ENCODE results near the gene CARD9. TPM values are rescaled to one million over a fixed set of nuclear protein-coding genes. Genes with fewer than 3 reads are reported as not detected.
"Not testable (repeated sequence)": the region's sequence is repeated elsewhere in the genome, so short reads cannot be mapped to it uniquely, and the experiment has no call there.

The CARD9 gene
- total RNA-seq, 1 donor from 2014 or later, result 9.2 TPM

- no peaks in the 10 kb centered on the region for H3K36me3 Mint-ChIP-seq (ENCODE audit: low read depth)
- no peak for DNase-seq
- intact Hi-C loops (cut with micrococcal nuclease), result no loop called here
- H3K9me3 Mint-ChIP-seq, result no peaks in the 10 kb centered on the region
- no peaks in the 10 kb centered on the region for H3K27me3 Mint-ChIP-seq
- H3K27ac Mint-ChIP-seq, result no peak overlapping the region
- H3K4me1 Mint-ChIP-seq, result no peaks in the 10 kb centered on the region
- H3K4me3 Mint-ChIP-seq, result no peak overlapping the region
Measured at GRCh38 chr9:136323371-136323789, 50.1 kb downstream of the CARD9 start.

GRCh38 chr9:136322756-136323330 lies 50.6 kb downstream of the CARD9 start:
- H3K27ac Mint-ChIP-seq, result no peak overlapping the region
- DNase-seq, result no peak

DNA sequence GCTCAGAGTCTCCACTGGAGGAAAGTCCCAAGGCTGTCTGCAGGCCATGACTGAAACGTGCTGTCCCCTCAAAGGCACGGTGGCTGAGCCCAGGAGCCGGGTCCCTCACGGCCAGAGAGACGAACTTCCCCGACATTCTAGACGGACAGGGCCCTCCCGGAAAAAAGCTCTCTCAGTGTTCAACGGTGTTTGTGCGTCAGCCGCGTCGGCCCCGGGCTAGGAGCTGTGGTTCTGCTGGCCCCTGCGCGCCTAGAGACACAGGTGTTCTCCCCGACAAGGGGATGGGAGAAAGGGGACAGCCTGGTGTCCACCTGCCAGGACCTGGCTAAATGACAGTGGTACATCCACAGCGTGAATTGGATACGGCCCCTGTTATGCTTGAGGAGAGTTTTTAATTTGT lies 51.9 kb downstream of the CARD9 start:
- no peaks in the 10 kb centered on the region for H3K4me1 Mint-ChIP-seq
- H3K36me3 Mint-ChIP-seq (ENCODE audit: low read depth), result no peaks in the 10 kb centered on the region
- H3K27me3 Mint-ChIP-seq, result no peaks in the 10 kb centered on the region
- intact Hi-C loops (cut with micrococcal nuclease), result no loop called here
- no peak for DNase-seq
- H3K4me3 Mint-ChIP-seq, result no peak overlapping the region
- peaks cover 1% of the 10 kb centered on the region for H3K9me3 Mint-ChIP-seq
- no peak overlapping the region for H3K27ac Mint-ChIP-seq

More at GRCh38 chr9:136322756-136323330, 50.6 kb downstream of the CARD9 start:
- no peaks in the 10 kb centered on the region for H3K36me3 Mint-ChIP-seq (ENCODE audit: low read depth)
- H3K4me1 Mint-ChIP-seq, result no peaks in the 10 kb centered on the region
- no peaks in the 10 kb centered on the region for H3K27me3 Mint-ChIP-seq
- no peak overlapping the region for H3K4me3 Mint-ChIP-seq
- H3K9me3 Mint-ChIP-seq, result no peaks in the 10 kb centered on the region
- intact Hi-C loops (cut with micrococcal nuclease), result no loop called here

- DNase-seq; H3K4me3 Mint-ChIP-seq; H3K4me1 Mint-ChIP-seq; intact Hi-C loops (cut with micrococcal nuclease); H3K27me3 Mint-ChIP-seq; H3K36me3 Mint-ChIP-seq (ENCODE audit: low read depth); H3K27ac Mint-ChIP-seq; H3K9me3 Mint-ChIP-seq: not testable (repeated sequence)
Measured at GRCh38 chr9:136320972-136321371, 52.5 kb downstream of the CARD9 start.

DNA sequence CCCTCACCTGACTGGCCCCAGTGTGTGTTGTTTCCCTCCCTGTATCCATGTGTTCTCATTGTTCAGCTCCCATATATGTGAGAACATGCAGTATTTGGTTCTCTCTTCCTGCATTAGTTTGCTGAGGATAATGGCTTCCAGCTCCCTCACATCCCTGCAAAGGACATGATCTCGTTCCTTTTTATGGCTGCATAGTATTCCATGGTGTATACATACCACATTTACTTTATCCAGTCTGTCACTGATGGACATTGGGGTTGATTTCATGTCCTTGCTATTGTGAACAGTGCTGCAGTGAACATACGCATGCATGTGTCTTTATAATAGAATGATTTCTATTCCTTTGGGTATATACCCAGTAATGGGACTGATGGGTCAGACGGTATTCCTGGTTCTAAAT lies 53.5 kb downstream of the CARD9 start:
- intact Hi-C loops (cut with micrococcal nuclease); H3K27ac Mint-ChIP-seq; H3K27me3 Mint-ChIP-seq; H3K4me3 Mint-ChIP-seq; H3K36me3 Mint-ChIP-seq (ENCODE audit: low read depth); H3K4me1 Mint-ChIP-seq; DNase-seq: not testable (repeated sequence)
- H3K9me3 Mint-ChIP-seq, result peaks cover 14% of the 10 kb centered on the region

DNA sequence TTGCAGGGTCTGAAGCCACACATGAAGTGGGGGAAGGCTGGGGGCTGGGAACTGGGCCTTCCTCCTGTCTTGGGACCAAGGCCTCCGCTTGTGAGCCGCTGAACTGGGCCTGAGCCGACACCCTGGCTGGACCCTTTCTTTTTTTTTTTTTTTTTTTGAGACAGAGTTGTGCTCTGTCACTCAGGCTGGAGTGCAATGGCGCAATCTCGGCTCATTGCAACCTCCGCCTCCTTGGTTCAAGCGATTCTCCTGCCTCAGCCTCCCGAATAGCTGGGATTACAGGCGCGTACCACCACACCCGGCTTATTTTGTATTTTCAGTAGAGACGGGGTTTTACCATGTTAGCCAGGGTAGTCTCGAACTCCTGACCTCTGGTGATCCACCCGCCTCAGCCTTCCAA lies 54.2 kb downstream of the CARD9 start:
- H3K36me3 Mint-ChIP-seq (ENCODE audit: low read depth), result not testable (repeated sequence)

DNA sequence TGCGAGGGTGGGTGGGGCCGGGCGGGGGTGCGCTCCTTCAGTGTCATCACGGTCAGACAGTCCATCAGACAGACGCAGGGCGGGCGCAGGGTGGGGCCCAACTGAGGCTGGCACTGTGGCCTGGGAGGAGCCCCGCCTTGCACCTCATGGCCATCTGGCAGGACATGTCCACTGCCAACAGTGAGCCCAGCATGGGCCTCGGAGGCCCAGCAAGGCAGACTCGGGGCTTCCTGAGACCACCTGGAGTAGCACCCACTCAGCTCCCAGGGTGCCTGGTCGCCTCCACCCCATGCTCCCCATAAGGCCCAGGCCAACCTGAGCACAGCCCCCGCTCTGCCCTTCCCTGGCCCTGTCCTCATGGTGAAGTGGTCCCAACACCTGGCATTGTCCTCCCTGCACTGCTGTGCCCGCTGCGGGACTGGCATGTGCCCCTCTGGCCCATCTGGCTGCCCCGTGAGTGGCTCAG lies 54.7 kb downstream of the CARD9 start:
- intact Hi-C loops (cut with micrococcal nuclease), result no loop called here
- H3K9me3 Mint-ChIP-seq, result peaks cover 14% of the 10 kb centered on the region
- no peak overlapping the region for H3K4me3 Mint-ChIP-seq
- no peak overlapping the region for H3K27ac Mint-ChIP-seq
- H3K4me1 Mint-ChIP-seq, result no peaks in the 10 kb centered on the region
- DNase-seq, result no peak
- no peaks in the 10 kb centered on the region for H3K36me3 Mint-ChIP-seq (ENCODE audit: low read depth)
- H3K27me3 Mint-ChIP-seq, result no peaks in the 10 kb centered on the region

More for the DNA sequence above, 54.2 kb downstream of the CARD9 start:
- H3K4me3 Mint-ChIP-seq; DNase-seq; H3K4me1 Mint-ChIP-seq; intact Hi-C loops (cut with micrococcal nuclease); H3K27ac Mint-ChIP-seq; H3K27me3 Mint-ChIP-seq: not testable (repeated sequence)
- peaks cover 14% of the 10 kb centered on the region for H3K9me3 Mint-ChIP-seq

DNA sequence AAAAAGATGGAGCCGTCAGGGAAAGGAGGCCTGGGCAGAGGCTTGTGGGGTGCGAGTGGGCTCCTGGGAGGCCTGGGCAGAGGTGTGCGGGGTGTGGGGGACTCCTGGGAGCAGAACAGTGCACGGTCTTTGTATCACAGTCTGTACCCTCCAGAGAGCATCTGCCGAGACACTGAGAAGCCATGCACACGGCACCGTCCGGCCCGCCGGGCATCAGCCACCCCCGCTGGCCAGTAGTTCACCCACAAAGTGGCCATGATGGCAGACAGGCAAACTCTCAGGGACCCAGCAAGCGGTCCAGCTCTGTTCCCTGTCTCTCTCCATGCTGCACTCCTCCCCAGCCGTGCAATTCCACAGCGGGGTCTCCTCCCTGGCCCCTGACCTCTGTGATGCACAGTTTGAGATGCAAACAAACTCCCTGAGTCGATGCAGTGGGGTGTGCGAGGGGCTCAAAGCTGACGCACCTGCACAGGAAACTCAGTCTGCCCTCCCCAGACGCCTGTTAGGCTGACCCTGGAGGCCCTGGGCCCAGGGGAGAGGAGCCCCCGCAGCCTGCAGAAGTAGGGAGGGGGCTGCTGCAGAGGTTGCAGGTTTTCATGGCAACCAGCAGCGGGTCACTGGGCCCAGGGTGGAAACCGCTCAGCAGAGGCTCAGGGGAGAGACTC lies 55.2 kb downstream of the CARD9 start:
- H3K36me3 Mint-ChIP-seq (ENCODE audit: low read depth), result no peaks in the 10 kb centered on the region
- DNase-seq, result no peak
- H3K4me1 Mint-ChIP-seq, result no peaks in the 10 kb centered on the region
- H3K9me3 Mint-ChIP-seq, result peaks cover 14% of the 10 kb centered on the region
- H3K27me3 Mint-ChIP-seq, result no peaks in the 10 kb centered on the region
- intact Hi-C loops (cut with micrococcal nuclease), result no loop called here
- no peak overlapping the region for H3K4me3 Mint-ChIP-seq
- H3K27ac Mint-ChIP-seq, result no peak overlapping the region

DNA sequence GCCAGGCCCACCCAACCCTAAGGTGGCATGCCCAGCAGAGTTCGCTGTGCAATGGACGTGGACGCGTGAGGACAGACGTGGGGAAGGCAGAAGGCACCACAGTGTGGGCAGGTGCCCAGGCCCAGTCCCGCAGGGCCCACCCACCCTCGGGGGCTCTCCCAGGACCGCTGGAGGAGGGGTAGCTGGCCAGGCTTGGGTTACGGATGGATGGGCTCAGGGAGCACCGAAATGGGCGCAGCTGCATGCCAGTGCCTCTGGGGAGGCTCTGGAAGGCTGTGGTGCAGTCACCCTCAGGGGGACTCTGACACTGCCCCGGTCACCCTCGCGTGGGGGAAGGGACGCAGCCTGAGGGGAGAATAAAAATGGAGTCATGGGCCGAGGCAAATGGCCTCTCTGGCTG lies 55.8 kb downstream of the CARD9 start:
- Mint-ChIP-seq H3K4me1 (no peaks in the 10 kb centered on the region), H3K27ac (no peak overlapping the region), H3K4me3 (no peak overlapping the region), H3K27me3 (no peaks in the 10 kb centered on the region), H3K36me3 (ENCODE audit: low read depth) (no peaks in the 10 kb centered on the region), H3K9me3 (peaks cover 14% of the 10 kb centered on the region)
- no peak for DNase-seq
- intact Hi-C loops (cut with micrococcal nuclease), result no loop called here

DNA sequence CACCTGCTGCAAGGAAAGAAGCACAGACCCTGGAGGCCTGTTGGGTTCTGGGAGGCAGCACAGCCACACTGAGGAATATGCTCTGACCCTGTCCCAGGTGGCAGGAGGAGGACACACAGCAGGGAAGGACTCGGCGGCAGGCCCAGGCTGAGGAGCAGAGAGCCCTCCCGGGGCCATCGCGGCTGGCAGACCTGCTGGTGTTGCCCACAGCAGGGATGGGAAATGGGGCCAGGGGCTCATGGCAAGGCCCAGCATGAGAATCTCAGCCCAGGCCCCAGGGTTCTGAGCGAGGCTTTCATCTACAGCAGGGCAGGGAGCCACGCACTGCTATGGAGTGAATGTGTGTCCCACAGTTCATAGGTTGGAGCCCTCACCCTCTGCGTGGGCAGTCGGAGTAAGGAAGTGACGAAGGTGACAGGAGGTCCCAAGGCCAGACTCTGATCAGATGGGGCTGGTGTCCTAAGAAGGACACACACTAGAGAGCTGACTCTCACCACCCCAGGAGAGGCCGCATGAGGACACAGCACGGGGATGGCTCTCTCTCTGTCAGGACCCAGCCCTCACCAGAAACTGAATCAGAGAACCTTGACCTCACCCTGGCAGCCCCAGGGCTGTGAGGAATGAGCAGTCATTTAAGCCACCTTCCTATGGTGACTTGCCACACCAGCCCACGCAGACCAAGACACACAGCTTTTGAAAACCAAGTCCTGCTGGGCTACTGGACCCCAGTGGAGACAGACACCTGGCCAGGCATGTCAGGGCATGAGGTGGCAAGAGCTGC lies 56.4 kb downstream of the CARD9 start:
- no peak for DNase-seq
- intact Hi-C loops (cut with micrococcal nuclease), result no loop called here
- Mint-ChIP-seq H3K9me3 (peaks cover 14% of the 10 kb centered on the region), H3K4me3 (no peak overlapping the region), H3K4me1 (no peaks in the 10 kb centered on the region), H3K36me3 (ENCODE audit: low read depth) (no peaks in the 10 kb centered on the region), H3K27me3 (no peaks in the 10 kb centered on the region), H3K27ac (no peak overlapping the region)

GRCh38 chr9:136316271-136316751 lies 57.2 kb downstream of the CARD9 start:
- intact Hi-C loops (cut with micrococcal nuclease), result no loop called here
- peaks cover 14% of the 10 kb centered on the region for H3K9me3 Mint-ChIP-seq
- no peaks in the 10 kb centered on the region for H3K36me3 Mint-ChIP-seq (ENCODE audit: low read depth)
- H3K4me1 Mint-ChIP-seq, result no peaks in the 10 kb centered on the region
- no peak overlapping the region for H3K4me3 Mint-ChIP-seq
- no peaks in the 10 kb centered on the region for H3K27me3 Mint-ChIP-seq
- peak overlapping the region; percentile 40 for H3K27ac Mint-ChIP-seq
- no peak for DNase-seq

DNA sequence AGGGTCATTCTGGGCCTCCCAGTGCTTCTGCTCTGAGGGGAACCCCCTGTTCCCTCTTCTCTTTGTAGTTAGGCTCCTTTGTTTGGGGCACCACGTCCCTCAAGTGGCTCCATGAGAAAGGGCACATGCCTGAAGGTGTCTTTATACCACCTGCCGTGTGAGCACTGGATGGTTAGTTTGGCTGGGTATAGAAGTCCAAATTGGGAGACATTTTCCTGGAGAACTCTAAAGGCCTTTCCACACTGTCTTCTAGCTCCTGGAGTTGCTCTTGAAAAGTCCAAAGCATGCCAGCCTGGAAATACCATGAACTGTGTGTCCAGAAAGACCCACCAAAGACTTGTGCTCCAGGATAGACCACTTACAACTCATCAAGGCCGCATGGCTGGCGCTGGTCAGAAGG lies 58.5 kb downstream of the CARD9 start:
- no peaks in the 10 kb centered on the region for H3K4me1 Mint-ChIP-seq
- no peaks in the 10 kb centered on the region for H3K27me3 Mint-ChIP-seq
- no peak overlapping the region for H3K4me3 Mint-ChIP-seq
- intact Hi-C loops (cut with micrococcal nuclease), result no loop called here
- H3K27ac Mint-ChIP-seq, result no peak overlapping the region
- peaks cover 14% of the 10 kb centered on the region for H3K9me3 Mint-ChIP-seq
- DNase-seq, result no peak
- no peaks in the 10 kb centered on the region for H3K36me3 Mint-ChIP-seq (ENCODE audit: low read depth)

GRCh38 chr9:136314056-136314416 lies 59.4 kb downstream of the CARD9 start:
- Mint-ChIP-seq H3K27me3 (no peaks in the 10 kb centered on the region), H3K9me3 (peaks cover 14% of the 10 kb centered on the region), H3K27ac (no peak overlapping the region), H3K36me3 (ENCODE audit: low read depth) (no peaks in the 10 kb centered on the region), H3K4me1 (no peaks in the 10 kb centered on the region), H3K4me3 (no peak overlapping the region)
- intact Hi-C loops (cut with micrococcal nuclease), result no loop called here
- DNase-seq, result no peak
